IPS-20b (cell line): Measurements from ENCODE around the gene DNAJA2.
"Not testable (repeated sequence)": the region's sequence is repeated elsewhere in the genome, so short reads cannot be mapped to it uniquely, and the experiment has no call there.

Source experiments
- H3K27ac ChIP-seq: one replicate; pipeline ENCODE4 v1.5.1; 2013; ENCODE audit warnings: low read length
- H3K27me3 ChIP-seq: 2 replicates; pipeline ENCODE4 v1.6.1; 2013; ENCODE audit warnings: mild to moderate bottlenecking, low read length, inconsistent platforms; ENCODE audit not compliant: insufficient read depth
- H3K36me3 ChIP-seq: 2 replicates; pipeline ENCODE4 v1.6.1; 2013; ENCODE audit warnings: low read depth, mild to moderate bottlenecking, inconsistent platforms, low read length, moderate library complexity; ENCODE audit not compliant: insufficient read depth
- H3K4me1 ChIP-seq: 2 replicates; pipeline ENCODE4 v1.6.1; 2013; ENCODE audit warnings: mild to moderate bottlenecking, control low read depth, inconsistent platforms, low read length, moderate library complexity; ENCODE audit not compliant: insufficient read depth
- H3K4me3 ChIP-seq: 2 replicates; pipeline ENCODE4 v1.5.1; 2013; ENCODE audit warnings: mild to moderate bottlenecking, low read length, inconsistent platforms
- H3K9ac ChIP-seq: 2 replicates; pipeline ENCODE4 v1.6.1; 2013; ENCODE audit warnings: low read depth, mild to moderate bottlenecking, inconsistent platforms, low read length, moderate library complexity
- H3K9me3 ChIP-seq: 2 replicates; pipeline ENCODE4 v1.6.1; 2013; ENCODE audit warnings: mild to moderate bottlenecking, low read depth, low read length, inconsistent platforms; ENCODE audit not compliant: insufficient read depth

Gene DNAJA2

DNA sequence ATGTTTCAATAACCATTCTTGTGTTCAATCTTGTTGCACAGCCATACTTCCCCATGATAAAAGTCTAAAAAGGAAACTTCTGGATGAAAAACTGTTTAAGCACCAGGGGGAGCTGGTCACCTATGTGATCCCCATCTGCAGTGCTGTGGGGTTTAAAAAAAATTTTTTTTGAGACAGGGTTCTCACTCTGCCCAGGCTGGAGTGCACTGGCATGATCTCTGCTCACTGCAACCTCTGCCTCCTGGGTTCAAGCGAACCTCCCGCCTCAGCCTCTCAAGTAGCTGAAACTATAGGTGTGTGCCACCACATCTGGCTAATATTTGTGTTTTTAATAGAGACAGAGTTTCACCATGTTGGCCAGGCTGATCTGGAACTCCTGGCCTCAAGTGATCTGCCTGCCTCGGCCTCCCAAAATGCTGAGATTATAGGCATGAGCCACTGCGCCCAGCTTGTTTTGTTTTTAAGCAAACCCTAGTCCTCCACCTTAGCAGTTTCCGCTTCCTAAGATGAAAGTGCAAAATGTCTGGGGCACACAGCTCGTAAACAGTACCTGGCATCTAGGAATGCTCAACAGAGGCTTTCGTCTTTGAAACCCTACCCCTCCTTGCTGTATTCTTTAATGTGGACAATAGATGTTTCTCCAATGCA is 25.4 kb downstream of the DNAJA2 start:
- no peak overlapping the region for H3K27ac ChIP-seq
- H3K9ac ChIP-seq, result no peak overlapping the region
- no peak overlapping the region for H3K4me3 ChIP-seq
- no peaks in the 10 kb centered on the region for H3K9me3 ChIP-seq
- H3K27me3 ChIP-seq, result no peaks in the 10 kb centered on the region
- H3K4me1 ChIP-seq, result no peaks in the 10 kb centered on the region; the same call in 1 of the 2 replicates
- no peaks in the 10 kb centered on the region for H3K36me3 ChIP-seq

DNA sequence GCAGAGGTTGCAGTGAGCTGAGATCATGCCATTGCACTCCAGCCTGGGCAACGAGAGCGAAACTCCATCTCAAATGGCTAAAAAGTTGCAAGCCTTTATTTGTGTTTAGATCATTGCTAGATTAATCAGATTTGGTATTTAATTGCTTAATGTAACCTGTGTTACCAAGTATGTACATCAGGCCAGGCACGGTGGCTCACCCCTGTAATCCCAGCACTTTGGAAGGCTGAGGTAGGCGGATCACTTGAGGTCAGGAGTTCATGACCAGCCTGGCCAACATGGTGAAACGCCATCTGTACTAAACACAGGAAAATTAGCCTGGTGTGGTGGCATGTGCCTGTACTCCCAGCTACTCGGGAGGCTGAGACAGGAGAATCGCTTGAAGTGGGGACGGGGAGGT is 28.8 kb downstream of the DNAJA2 start:
- H3K9ac ChIP-seq, H3K9me3 ChIP-seq, H3K27me3 ChIP-seq, H3K4me3 ChIP-seq, H3K36me3 ChIP-seq, H3K27ac ChIP-seq, H3K4me1 ChIP-seq: not testable (repeated sequence)

DNA sequence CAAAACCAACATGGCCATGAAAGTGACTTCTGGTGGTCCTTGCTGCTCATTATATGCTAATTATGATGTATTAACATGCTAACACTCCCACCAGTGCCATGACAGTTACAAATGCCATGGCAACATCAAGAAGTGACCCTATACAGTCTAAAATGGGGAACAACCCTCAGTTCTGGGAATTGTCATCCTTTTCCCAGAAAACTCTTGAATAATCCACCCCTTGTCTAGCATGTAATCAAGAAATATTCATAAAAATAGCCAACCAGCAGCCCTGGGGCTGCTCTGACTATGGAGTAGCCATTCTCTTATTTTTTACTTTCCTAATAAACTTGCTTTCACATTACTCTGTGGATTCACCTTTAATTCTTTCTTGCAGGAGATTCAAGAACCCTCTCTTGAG is 35.9 kb downstream of the DNAJA2 start:
- no peaks in the 10 kb centered on the region for H3K27me3 ChIP-seq
- H3K9me3 ChIP-seq, result no peaks in the 10 kb centered on the region
- no peak overlapping the region for H3K4me3 ChIP-seq
- no peak overlapping the region for H3K27ac ChIP-seq
- H3K4me1 ChIP-seq, result no peaks in the 10 kb centered on the region
- no peak overlapping the region for H3K9ac ChIP-seq
- H3K36me3 ChIP-seq, result no peaks in the 10 kb centered on the region

DNA sequence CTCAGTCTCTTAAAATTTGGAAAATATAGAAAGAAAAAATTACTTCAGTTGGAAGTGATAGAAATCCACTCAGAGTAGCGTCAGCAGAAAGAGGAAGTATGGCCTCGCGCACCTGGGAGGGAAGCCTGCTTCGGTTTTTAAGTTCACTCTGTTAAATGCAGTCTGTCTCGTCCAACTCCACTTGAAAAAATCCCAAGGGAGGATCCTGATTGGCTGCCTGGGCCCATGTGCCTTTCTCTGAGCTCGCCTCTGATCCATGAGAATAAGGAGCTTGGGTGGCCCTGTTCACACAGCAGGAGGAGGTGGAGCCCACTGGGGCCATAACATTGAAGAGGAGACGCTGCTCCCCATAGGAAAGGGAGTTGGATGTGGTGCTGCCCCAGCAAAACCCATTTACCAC is 40.7 kb downstream of the DNAJA2 start:
- Histone ChIP-seq H3K9me3 (no peaks in the 10 kb centered on the region), H3K4me1 (no peaks in the 10 kb centered on the region), H3K27me3 (no peaks in the 10 kb centered on the region), H3K4me3 (no peak overlapping the region), H3K9ac (no peak overlapping the region), H3K27ac (no peak overlapping the region), H3K36me3 (peaks cover 33% of the 10 kb centered on the region)

DNA sequence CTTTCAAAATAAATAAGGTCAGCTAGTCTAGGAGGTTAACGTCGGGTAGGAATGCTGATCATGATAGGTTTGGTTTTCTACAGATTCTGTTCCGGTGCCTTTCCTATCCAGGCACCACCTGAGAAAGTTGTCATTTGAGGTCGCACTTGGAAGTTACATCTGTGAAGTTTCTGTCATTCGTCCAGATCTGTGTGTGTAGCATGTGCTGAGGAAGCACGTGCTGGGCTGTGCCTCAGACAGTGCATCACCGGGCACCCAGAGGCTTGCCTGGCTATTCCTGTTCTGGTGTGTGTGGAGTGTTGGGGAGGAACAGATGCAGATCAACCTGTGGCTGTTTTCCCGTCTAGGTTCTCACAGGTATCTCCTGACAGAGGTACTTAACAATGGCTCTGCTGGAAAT is 42.6 kb downstream of the DNAJA2 start:
- no peaks in the 10 kb centered on the region for H3K9me3 ChIP-seq
- H3K4me3 ChIP-seq, result no peak overlapping the region
- H3K27ac ChIP-seq, result no peak overlapping the region
- no peaks in the 10 kb centered on the region for H3K4me1 ChIP-seq
- H3K27me3 ChIP-seq, result no peaks in the 10 kb centered on the region
- H3K9ac ChIP-seq, result no peak overlapping the region
- peaks cover 50% of the 10 kb centered on the region for H3K36me3 ChIP-seq

DNA sequence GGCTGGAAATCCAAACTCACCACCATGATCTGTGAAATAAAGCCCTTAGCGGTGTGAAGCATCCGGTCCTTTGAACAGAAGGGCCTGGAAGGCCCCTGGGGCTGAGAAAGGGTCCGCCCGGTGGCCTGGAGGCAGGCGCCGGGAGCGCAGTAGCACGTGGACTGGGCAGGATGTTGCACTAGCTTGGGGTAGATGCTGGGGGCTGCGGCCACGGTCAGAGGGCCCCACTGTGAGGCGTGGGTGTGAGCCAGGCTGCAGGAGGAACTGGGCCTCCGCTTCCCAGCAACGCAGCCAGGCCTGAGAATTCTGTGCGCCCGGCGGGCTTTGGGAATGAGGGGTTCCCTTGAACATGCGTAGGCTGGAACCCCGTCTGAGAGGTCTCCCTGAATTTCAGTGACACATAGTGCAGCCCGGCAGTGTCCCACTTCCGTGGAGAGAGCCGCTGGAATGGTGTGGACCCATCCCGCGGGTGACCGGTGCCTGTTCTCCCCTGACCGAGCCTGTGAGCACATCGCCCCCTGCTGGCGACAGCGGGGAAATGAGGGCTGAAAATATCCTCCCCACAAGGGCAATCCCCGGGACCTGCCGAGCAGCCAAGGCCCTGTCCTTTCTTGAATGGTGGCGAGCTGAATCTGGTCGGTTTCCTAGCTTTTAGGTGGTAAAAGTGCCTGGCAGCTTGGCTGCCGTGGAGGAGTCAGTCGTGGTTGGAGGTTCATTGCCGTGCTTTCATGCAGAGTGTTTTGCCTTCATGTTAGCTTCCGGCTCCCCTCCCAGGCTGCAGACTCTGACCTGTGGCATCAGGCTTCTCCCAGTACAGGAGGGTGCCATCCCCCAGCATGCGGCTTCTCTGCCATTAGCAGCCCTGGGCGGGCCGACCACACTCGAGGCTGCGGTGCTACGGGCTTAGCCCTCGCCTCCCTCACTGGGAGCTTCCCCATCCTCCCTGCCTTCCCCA is 43.8 kb downstream of the DNAJA2 start:
- Histone ChIP-seq H3K27me3 (no peaks in the 10 kb centered on the region), H3K4me3 (no peak overlapping the region), H3K27ac (no peak overlapping the region), H3K9me3 (no peaks in the 10 kb centered on the region), H3K4me1 (no peaks in the 10 kb centered on the region), H3K9ac (no peak overlapping the region), H3K36me3 (peaks cover 59% of the 10 kb centered on the region)

DNA sequence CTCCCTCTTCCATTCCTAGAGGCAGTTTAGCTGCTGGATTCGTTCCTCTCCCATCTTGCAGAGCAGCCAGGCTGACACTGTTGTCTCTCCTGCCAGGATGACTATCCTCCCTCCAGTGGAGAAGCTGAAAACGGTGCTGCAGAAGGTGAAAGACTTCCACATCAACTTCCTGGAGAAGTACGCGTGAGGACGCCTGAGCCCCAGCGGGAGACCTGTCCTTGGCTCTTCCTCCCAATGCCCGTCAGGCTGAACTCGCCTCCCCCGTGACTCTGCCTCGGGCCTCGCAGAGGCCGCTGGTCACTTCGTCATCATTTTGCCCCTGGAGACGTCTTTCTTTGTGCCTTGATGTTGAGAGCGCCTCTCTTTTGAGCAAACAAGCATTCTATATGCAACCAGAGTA is 44.7 kb downstream of the DNAJA2 start:
- Histone ChIP-seq H3K4me3 (no peak overlapping the region), H3K27ac (no peak overlapping the region), H3K9me3 (no peaks in the 10 kb centered on the region), H3K36me3 (peaks cover 68% of the 10 kb centered on the region), H3K9ac (no peak overlapping the region), H3K27me3 (no peaks in the 10 kb centered on the region), H3K4me1 (no peaks in the 10 kb centered on the region)

DNA sequence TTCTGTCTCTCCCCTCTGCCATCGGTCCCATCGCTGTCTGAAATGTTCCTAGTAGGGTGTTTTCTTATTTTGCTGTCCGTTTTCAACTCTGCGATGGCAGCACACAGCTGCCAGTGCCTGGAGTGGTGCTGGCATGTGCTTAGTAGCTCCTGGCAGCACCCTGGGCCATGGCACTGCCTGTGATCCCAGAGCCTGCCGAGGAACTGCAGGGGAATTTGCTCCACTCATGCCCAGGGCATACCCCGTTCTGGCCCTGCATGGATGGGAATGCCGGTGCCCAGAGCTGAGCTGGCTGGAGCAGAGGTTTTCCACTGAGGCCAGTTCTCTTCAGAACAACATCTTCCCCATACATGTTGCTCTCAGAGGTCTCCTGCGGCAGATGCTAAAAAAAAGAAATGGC is 46.2 kb downstream of the DNAJA2 start:
- peaks cover 83% of the 10 kb centered on the region for H3K36me3 ChIP-seq
- H3K27me3 ChIP-seq, result no peaks in the 10 kb centered on the region
- H3K9ac ChIP-seq, result no peak overlapping the region
- no peaks in the 10 kb centered on the region for H3K9me3 ChIP-seq
- no peak overlapping the region for H3K27ac ChIP-seq
- H3K4me3 ChIP-seq, result no peak overlapping the region
- H3K4me1 ChIP-seq, result no peaks in the 10 kb centered on the region

DNA sequence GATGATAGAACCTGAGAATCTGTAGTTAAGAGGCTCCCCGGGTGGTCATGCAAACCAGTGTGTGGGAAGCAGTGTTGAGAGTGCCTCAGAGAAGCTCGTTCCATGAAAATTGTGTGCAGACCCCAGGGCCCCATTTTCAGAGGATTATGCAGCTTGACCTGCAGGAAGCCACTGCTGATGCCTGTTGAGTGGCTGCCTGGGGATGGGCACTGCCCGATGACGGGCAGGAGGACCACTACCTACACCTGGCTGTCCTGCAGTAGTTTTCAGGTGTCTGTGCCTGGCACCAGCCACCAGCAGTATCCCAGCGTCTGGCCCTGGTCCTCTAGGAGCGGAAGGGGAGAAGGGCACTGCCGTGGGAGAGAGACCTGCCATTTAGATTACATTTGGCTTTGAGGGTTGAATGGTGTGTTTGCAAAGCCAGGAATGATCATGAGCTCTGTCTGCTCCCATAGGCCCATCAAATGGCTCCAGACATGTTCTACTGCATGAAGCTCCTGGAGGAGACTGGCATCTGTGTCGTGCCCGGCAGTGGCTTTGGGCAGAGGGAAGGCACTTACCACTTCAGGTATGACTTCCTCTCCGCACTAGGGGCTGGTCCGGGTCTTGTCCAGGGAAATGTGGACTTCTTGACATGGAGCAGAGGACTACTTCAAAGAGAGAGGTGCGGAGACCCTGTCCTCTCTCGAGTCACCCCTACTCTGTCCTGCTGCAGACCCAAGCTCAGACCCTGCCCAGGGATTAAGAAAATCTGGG is 46.8 kb downstream of the DNAJA2 start:
- no peak overlapping the region for H3K9ac ChIP-seq
- no peaks in the 10 kb centered on the region for H3K9me3 ChIP-seq
- no peak overlapping the region for H3K4me3 ChIP-seq
- no peak overlapping the region for H3K27ac ChIP-seq
- no peaks in the 10 kb centered on the region for H3K4me1 ChIP-seq
- peaks cover 89% of the 10 kb centered on the region for H3K36me3 ChIP-seq
- no peaks in the 10 kb centered on the region for H3K27me3 ChIP-seq

DNA sequence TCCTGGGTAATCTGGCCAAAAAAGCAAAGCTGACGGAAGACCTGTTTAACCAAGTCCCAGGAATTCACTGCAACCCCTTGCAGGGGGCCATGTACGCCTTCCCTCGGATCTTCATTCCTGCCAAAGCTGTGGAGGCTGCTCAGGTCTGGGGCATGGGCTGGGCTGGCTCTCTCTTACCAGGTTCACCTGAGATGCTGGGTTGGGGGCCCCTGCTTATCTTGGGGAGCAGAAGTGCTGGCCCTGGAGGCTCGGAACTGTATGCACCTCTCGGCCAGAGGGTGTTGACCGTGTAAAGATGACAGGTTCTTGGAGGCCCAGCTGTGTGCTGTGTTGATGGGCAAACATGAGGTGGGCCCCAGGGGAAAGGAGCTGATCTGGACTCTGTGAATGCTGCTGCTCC is 49.1 kb downstream of the DNAJA2 start:
- H3K9ac ChIP-seq, result no peak overlapping the region
- no peak overlapping the region for H3K4me3 ChIP-seq
- H3K4me1 ChIP-seq, result no peaks in the 10 kb centered on the region
- H3K27me3 ChIP-seq, result no peaks in the 10 kb centered on the region
- H3K9me3 ChIP-seq, result no peaks in the 10 kb centered on the region
- H3K36me3 ChIP-seq, result peaks cover 93% of the 10 kb centered on the region
- H3K27ac ChIP-seq, result no peak overlapping the region

DNA sequence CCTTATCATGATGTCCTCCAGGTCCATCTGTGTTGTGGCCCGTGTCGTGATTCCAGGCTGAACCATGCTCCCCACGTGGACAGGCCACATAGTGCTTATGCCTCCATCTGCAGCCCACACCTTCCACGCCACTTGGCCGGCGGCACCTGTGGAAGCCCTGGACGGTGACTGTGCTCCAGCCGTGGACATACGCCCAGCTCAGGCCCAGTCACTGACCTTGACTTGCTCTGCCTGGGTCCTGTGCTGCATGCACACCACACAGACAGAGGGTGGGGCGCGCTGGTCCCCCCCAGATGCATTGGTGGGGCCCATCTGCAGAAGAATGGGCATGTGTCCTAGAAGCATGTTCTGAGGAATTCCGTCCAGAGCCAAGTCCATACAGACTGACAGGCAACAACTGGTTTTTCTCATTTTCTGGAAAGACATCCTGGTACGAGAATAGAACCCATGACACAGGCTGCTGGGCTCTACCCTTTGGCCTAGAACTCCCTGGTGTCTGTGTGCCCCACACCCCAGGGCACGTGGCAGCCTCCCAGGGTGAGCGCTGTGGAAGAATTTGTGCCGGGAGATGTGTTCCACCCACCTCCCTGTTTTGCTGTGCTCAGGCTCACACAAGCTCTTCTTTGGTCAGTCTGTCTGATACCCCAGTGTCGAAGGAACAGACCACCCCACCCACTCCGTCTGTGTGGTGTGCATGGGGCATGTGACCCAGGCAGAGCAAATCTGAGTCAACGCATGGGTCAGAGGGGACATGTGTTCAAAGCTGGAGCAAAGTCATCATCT is 49.8 kb downstream of the DNAJA2 start:
- Histone ChIP-seq H3K9me3 (no peaks in the 10 kb centered on the region), H3K4me3 (no peak overlapping the region), H3K9ac (no peak overlapping the region), H3K4me1 (no peaks in the 10 kb centered on the region), H3K27me3 (no peaks in the 10 kb centered on the region), H3K27ac (no peak overlapping the region), H3K36me3 (peaks cover 93% of the 10 kb centered on the region)
